HG02759 (cell line): ENCODE results near the gene PQBP1.

Experiments
- ATAC-seq: cut with Tn5 transposase; IDR thresholded peaks from one replicate; pipeline ENCODE4 v1.9.1; 2021; ENCODE audit warnings: mild to moderate bottlenecking, moderate library complexity; ENCODE audit not compliant: unreplicated experiment

Gene PQBP1

DNA sequence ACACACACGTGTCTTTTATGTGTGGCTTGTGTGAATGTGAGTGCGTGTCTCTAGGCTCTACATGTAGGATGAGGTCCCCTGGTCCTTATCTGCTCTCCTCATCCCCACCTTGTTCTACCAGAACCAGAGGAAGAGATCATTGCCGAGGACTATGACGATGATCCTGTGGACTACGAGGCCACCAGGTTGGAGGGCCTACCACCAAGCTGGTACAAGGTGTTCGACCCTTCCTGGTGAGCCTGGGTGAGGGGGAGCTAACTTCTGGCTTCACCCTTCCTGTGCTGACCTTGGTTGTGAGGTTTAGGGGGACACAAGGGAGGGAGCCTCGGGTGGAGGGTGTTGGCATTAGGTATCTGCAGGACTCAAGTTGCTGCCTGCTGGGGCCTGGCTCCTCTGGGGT is 3.3 kb downstream of the PQBP1 start:
- no peak for ATAC-seq

DNA sequence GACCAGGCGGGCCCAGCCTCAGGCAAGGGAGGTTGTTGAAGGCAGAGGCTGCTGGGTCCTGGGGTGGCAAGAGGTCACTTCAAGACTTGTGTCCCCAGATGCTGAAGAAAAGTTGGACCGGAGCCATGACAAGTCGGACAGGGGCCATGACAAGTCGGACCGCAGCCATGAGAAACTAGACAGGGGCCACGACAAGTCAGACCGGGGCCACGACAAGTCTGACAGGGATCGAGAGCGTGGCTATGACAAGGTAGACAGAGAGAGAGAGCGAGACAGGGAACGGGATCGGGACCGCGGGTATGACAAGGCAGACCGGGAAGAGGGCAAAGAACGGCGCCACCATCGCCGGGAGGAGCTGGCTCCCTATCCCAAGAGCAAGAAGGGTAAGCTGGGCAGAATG is 4.4 kb downstream of the PQBP1 start:
- no peak for ATAC-seq

DNA sequence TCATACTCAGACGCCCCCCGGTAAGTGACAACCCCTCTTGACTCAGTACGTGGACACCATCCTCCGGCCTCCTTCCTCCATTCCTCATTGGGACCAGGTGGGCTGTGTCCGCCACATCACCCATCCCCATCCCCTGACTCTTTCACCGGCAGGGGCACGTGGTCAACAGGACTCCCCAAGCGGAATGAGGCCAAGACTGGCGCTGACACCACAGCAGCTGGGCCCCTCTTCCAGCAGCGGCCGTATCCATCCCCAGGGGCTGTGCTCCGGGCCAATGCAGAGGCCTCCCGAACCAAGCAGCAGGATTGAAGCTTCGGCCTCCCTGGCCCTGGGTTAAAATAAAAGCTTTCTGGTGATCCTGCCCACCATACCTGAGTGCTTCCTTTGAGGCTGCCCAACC is 5.0 kb downstream of the PQBP1 start:
- no peak for ATAC-seq

DNA sequence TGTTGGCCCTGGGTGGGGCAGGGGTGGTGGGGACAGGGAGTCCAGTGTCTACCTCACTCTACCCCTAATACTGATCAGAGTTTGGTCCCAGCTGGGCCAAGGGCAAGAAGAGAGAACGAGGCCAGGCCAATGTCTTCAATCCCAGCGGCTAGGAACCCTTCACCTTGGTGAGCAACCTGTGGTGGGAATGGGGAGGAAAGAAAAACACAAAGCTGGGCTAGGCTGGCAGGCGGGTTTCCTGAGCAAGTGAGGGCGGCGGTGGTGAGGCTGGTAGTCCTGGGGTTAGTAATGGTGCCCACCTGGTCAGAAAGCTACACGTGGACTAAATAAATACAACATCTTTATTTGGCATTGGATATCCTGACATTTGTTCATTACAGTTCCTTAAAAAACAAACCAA is 5.6 kb downstream of the PQBP1 start:
- no peak for ATAC-seq

DNA sequence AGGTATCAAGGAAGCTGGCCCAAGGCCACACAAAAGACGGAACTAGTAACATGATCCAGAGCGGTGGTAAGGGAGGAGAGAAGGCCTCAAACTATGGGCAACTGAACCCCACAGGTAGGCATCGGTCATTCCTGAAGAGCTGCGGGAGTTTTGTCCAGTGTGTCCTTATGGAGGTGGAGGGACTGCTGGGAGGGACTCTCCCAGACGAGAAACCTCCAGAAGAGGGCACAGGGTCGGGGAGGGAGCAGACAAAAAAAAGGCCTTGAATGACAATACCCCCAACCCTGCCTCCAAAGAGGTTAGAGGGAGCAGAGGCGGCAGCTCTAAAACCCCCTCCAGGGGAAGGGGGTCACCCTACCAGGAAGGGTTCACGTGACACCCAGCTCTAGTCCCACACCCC is 6.5 kb downstream of the PQBP1 start:
- ATAC-seq = no peak

DNA sequence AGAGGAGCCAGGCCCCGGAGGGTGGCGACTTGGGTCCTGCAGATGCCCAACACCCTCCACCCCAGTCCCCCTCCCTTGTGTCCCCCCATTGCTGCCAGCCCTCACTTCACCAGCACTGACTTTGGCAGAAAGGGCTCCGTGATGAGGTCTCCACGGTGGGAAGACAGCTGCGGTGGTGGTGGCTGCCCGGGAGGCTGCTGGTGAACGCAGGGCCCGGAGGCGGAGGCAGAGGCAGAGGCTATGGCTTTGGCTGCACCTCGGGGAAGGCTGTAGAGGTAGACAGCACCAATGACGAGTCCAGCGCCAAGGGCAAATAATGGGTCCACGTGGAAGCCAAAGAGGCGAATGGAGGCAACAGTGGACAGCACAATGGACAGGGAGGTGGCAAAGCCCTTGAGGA is 6.9 kb downstream of the PQBP1 start:
- ATAC-seq = no peak

DNA sequence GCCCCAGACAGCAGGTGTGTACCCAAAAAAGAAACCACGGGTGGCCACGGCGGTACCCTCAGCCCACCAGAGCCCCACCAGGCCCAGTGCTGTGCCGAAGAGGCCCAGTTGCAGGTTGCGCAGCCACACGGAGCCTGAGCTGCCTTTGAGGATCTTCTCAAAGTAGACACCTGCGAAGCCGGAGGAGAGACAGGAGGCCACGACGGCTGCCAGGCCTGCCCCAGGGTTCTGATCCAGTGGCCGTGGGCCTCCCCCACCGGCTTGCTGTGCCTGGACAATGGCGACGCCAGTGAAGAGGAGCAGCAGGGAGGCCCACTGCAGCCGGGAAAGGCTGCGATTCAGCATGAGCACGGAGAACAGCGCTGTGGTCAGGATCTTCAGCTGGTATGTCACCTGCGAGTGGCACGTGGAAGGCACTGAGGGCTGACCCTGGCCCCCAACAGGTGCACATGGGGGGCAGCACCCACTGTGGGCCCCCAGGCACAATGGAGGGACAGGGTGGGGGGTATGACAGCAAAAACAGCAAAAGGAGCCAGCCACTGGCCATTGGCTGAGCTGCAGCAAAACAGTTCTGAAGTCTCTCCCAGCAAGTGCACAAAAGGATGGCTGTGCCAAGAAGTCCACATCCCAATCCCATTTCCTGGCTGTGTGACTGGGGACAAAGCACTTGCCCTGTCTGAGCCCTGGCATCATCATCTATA is 7.5 kb downstream of the PQBP1 start:
- no peak for ATAC-seq

DNA sequence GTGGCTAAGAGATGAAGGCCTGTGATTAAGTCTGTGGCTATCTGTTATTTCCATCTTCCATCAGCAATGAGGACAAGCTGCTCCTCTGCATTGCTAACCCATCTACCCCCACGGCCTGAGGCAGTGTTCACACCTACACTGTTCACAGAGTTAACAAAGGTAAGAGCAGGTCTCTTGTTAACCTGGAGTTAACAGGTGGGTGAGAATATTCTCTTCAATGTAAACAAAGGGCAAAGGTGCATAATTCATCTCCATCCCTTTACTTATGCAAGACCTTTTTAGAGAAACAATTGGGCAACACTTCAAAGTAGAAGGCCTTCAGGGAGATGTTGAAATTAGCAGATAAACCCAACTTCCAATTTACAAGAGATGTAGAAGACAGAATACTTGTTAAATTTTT is 10.9 kb downstream of the PQBP1 start:
- no peak for ATAC-seq

DNA sequence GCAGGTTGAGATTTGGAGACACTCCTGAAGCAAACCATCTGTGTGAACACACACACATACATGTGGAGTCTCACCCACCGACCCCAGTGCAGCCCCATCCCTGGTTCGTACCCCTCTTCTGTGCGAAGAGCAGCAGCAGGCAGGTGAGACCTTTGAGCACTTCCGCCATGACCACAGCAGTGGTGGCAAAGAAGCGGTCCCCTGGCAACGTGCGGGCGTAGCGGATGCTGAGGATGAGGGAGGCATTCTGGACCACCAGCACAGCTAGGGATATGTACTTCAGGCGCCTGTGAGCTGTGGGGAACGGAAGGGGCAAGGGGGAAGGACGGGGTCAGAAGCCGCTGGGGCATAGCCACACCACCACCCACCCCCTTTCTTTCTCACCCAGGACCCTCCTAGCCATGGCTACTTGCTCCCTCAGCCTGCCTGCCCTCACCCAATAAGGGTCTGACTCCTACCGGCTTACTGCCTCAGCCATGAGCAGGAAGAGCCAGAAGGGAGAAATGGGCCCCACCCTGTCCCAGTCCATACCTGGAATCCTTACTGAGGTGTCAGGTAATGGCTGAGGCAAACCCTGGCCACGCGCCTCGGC is 12.1 kb downstream of the PQBP1 start:
- ATAC-seq = no peak

DNA sequence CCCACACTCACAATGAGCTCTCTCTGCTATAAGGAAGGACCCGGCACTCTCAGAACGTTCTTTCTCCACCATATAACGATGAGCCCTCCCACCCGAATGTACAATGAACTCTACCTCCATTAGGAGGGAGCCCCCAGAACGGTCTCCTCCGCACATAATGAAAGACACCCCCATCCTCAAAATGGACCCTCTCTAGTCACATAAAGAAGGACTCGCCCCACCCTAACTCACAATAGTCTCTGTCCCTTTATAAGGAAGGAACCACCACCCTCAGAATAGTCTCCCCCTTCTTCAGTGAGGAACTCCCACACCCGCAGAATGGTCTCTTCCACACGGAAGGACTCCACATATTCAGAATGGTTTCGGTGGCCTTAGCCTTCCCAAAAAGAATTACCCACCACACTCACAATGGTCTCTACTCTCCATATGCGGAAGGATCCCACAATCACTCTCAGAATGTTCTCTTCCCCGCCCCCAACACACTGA is 13.2 kb downstream of the PQBP1 start:
- ATAC-seq = no peak

DNA sequence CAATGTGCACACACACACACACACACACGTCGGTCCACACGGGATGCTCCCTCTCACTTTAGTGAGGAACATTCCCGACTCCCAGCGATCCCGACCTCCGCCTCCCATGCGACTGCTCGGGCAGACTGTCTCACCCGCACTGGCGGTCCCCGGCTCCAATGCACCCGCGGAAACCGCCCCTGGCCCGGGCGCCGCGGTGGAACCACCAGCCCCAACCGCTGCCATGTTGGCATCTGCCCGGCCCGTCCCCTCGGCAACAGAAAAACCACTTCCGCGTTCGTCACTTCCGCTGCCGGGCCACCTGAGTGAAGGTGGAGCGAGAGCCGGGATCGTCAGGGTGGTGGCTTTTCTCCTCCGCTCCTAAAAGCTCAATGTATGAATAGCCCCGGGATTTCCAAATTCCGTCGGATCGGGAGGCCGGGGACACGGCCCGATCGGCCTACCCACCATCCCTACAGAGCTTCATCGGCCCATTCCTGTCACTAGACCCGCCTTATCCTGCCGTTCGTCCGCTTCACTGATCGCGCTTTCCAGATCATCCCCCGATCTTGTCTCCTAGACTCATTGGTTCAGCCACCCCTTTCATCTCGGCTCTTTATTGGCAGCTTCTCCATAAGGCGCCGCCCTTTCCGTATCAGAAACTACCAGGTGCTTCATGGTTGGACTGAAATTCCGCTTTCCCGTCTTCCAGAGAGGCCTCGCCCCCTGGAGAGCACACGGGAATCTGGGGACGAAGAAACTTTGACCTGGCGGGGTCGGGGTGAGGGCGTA is 13.9 kb downstream of the PQBP1 start, which contains the start of gene SLC35A2:
SLC35A2 (minus strand) TSS at position 235 of the 771 bp plus-strand sequence; CDS start at position 225, 10 bp downstream.
- peak; percentile 83 for ATAC-seq

DNA sequence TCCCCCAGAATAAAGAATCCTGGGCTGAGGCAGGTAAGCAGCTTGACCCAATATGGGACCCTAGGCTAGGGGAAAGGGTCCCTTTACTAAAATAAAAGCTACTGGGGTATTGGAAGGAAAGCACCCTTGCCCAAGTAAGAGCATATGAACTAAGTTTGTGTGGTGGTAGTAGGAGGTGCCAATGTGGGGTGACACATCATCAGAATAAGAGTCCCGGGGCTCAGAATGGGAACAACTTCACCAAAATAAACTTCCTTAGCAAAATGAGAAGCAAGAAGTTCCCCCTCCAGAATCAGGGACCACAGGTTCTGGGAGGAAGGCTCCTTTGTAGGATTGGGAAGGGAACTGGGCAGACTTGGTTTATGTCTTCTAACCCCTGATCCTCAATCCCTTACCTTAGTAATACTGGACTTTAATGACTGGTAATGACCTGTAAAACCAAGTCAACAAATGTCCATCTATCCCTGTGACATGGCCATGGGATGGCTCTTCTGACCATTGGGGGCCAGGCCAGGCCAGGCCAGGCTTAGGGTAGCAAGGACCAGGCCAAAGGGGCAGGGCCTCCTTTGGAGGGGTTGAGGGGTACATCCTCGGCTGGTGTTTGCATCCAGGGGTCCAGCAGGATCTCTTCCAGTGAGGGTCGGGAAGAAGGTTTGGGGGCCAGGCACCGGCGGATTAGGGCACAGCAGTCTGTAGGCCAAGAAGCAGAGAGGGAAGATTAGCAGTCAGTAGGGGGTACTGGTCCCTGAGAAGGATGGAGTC is 16.1 kb downstream of the PQBP1 start:
- ATAC-seq = no peak

DNA sequence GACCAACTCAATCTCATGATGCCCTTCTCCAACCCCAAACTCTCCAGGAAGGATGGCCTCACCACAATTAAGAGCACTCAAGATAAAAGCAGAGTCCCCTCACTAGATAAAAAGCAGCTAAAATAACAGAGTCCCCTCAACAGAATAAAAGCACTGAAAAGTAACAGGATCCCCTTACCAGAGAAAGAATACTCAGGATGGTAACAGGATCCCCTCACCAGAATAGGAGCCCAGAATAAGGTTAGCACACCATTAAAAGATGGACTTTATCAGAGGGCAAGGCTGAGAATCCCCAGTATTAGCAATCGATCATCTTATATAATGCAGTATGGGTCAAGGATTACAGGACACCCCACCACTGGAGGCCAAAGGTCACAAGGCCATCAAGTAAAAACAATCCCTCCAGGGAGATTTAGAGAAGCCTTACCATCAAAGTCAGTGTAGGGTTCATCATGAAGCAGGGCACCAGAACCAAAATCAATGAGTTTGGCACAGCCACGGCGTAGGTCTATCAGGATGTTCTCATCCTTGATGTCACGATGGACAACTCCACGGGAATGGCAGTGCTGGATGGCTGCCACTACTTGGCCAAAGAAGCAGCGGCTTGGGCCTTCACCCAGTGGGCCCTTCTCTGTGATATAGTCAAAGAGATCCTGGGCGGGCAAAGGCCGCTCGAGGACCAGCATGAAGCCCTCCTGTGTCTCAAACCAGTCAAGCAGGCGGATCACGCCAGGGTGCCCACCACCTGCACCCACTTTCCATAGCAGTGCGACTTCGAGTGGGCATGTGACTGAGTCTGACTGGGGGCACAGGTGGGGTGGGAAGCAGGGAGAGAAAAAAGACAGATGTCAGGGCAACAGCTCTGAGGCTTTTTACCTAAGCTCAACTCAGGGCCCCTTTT is 17.1 kb downstream of the PQBP1 start:
- ATAC-seq = no peak

DNA sequence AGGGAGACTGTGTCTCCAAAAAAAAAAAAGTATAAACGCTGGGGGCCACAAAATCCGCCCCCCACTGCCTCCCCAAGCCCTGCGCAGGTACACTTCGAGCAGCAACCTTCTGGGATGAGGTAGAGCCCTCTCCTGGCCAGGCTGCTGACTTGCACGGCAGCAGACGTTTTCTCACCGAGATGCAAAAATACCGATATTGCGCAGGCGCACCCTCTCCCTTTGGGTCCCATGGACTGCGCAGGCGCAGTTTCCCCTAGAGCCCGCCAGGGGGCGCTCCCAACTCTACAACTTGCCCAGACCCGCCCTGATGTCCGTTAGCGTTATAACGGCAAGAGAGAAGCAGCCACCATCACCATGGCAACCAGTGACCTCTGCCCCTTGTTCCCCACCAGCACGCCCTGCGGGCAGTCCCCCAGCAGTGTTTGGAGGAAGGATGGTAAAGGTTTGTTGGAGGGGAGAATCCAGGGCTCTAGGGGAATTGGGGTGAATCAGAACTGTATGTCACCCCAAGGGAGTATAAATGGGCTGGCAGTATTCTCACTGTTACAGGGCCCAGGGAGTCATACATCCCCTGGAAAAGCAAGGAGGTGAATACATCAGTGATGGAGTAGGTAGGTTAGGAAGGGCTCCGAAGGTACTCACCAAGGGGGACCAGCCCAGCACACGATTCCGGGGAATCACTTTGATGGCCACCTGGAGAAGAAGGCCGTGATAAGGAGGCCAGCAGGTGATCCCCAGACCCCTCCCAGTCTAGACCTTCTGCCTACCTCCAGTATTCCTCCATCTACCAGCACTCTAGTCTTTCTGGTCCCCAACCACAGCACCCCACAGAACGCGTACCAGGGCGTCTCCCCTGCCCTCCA is 19.6 kb downstream of the PQBP1 start:
- peak; percentile 43 for ATAC-seq

DNA sequence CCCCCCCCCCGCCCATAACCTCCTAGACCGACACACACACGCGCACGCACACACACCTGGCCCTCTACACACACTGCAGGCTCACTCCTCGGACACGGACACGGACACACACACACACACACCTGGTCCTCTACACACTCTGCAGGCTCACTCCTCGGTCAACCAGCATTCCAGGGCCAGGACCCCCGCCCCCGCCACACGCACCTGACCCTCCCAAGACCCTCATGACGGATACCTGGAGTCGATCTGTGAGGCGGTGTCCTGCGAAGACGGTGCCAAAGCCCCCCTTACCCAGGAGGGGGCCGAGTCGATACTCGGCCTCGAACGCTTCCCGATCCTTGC is 20.5 kb downstream of the PQBP1 start:
- no peak for ATAC-seq

DNA sequence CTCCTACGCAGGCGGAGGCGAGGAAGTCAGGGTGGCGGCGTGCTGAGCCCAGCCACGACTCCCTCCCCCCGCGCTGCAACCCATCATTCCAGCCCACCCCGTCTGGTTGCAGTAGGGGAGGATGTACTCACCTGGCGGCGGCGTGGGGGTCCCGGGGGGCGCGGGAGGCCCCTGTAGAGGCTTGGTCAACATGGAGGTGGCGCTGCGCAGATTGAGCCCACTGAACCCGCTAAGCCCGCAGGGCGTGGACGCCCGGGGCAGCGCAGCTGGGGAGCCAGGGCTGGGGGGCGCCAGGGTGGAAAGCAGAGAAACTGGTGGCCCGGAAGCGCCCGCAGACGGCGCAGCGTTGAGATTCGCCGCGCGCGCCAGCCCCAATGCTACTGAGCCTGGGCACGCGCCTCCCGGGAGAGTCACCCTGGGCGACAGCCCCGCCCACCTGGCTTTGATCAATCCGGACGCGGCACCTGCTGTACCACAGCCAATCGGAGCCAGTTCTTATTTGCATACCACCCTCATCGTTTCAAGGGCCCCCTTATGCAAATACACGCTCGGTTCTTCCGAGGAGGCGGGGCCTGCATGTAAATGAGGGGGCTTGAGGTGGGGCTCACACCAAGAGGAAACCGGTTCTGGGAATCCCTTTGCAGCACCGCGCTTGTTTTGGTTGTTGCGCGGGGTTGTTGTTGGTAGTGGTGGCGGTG is 21.1 kb downstream of the PQBP1 start, which contains the start of gene PIM2:
PIM2 (minus strand) TSS at position 382 of the 698 bp plus-strand sequence; CDS start at position 192, 190 bp downstream.
- ATAC-seq = peak; percentile 80

DNA sequence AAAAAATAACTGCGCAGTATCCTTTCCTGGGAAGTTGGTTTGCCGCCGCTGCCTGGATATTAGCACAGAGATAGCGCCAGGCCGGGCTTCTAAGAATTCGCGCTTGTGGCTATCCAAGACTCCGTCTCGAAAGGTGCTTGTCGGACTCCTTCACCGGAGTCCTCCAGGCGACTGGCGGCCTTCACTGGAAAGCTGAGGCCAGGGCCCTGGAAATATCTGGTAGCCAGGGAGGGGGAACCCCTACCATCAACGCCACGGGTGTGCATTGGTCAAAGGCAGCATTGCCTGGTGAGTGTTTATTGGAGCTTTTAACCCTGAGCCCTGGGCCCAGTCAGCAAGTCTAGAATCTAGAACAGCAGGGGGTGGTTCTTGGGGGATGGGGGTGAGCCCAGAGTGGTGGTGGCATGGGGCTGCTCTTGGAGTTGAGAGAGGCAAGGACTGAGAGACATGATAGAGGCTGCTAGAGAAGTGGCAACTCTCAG is 21.7 kb downstream of the PQBP1 start:
- ATAC-seq = no peak

DNA sequence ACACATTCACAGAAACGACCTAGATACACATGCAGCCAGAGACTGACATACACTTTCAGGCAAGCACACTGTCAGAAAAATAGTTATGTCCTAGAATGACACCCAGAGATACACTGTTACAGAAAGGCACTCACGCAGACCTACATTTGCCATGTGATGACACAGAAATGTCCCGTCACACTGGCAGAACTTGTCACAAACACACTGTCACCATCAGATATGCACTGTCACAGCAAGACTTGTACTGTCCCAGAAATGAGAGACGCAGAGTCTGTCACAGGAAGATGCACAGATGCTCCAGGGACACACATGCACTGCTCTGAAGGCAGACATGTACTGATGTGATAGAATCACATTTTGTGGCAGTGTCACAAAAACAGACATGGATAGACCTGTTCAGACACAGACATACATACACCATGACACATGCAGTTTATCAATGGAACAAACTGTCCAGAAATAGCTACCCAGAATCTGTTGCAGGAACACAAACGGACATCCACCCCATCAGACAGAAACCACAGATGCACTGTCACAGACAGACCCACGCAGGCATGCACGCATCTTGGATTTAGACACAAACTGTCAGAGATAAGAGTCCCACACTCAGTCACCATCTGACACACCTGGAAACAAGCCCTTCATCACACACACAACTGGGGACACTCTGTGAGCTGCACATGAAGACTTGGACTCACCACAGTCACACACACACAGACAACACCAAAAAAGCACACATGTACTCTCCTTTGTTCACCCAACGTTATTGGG is 22.4 kb downstream of the PQBP1 start:
- ATAC-seq = no peak
